GM12872 (cell line): ENCODE results near the gene PRR16.

Source experiments
- CTCF ChIP-seq: IDR thresholded peaks from 3 replicates; pipeline ENCODE4 v1.5.1; 2011; ENCODE audit warnings: low read depth, mild to moderate bottlenecking, low read length, moderate library complexity; ENCODE audit not compliant: insufficient read depth

PRR16 gene

DNA sequence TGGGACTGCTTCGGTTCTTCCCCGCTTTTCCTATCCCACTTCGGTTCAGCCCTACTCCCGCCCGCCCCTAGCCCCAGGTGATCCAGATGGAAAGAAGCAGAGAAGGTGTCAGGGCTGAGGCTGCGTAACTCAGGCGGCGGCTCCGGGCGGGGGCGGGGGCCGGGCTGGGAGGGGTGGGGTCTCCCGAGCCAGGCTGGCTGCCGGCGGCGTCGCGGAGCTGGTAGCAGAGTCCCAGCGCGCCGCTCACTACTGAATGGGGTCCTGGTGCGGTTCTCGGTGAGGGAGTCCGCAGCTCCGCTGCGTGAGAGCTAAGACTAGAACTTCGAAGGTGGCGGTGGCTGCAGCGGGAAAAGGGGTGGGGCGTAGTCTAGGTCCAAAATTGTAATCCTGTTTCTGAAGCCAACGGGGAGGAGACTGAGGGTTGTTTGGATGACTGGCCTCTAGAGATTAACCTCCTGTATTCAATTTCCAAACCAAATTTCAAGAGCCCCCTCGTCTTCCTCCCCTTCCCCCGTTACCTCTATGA lies 1.4 kb downstream of the PRR16 start:
- TF ChIP-seq CTCF, result no peak

DNA sequence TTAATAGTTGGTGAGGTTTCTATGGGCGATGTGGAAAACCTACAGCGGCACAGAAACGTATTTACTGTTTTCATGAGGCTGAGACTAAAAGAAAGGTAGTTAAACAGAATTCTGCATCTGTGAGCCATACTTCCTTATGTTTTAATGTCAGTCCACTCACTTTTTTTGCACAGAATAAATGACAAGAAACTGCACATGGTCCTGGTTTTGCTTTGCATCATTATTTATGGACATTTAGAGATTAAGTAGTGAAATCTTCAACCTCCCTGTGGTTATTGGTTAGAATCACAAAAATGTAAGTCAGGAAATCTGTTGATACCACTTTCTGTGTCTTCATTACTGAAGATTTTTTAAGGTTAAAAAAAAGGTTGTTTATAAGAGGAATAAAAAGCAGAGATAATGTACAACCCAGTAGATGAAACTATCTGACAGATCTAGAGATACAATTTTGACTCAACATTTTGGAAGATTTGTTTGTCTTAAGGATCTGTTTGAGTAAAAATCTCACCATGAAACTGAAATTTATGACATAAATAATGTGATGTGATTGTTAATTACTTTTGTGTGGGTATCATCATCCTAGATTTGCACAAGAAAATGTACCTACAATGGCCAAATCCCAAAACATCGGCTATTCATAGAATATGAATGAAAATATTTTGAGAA lies 2.4 kb downstream of the PRR16 start:
- no peak for TF ChIP-seq CTCF

DNA sequence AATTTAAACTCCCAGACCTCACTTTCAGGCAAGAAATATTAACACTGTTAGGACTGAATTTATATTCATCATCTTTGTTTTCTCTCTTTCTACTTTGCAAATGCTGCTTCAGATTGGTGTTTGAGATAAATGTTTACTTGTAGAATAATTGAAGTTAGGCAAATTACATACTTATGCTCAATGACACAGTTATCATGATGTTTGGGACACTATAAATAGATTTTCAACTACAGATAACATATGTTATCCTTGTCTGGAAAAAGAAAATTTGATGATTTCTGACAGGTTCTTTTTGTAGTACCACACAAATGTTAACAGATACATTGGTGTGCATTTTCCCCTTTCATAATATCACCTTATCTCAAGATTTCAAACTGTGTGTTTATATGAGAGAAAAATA lies 7.9 kb downstream of the PRR16 start:
- TF ChIP-seq CTCF, result no peak

DNA sequence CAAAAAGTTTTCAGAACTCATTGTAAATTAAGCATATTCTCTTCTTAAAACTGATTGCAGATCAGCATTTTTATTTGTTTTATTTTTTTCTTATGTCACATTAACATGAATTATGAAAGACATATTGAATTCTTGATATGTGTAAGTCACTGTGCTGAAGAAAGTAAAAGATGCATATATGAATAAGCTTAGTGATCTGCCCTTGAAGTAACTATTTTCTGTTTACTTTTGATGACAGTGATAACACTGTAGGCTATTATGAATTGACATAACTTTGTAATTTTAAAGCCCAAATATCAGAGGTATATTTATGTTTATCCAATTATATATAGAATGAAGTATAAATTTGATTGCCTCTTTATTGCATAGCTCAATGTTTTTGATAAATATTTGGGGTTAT lies 8.8 kb downstream of the PRR16 start:
- no peak for TF ChIP-seq CTCF

DNA sequence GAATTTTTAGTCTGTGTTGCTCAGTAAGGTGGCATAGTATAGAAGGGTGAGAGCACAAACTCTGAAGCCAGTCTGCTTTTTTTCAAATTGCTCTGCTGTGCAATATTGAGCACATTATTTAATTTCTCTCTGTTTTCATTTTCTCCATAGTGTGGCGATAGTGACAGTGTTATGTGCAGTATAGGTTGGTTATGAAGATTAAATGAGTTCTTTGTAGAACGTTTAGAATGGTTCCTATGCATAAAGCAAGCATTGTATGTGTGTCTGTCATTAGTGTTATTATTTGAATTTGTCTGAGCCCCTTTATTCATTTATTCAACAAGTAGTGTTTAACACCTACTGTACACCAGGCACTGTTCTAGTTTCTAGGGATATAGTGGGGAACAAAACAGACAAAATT lies 9.2 kb downstream of the PRR16 start:
- no peak for TF ChIP-seq CTCF

- TF ChIP-seq CTCF, result no peak
Observed at GRCh38 chr5:120476063-120476462, 12.0 kb downstream of the PRR16 start.

DNA sequence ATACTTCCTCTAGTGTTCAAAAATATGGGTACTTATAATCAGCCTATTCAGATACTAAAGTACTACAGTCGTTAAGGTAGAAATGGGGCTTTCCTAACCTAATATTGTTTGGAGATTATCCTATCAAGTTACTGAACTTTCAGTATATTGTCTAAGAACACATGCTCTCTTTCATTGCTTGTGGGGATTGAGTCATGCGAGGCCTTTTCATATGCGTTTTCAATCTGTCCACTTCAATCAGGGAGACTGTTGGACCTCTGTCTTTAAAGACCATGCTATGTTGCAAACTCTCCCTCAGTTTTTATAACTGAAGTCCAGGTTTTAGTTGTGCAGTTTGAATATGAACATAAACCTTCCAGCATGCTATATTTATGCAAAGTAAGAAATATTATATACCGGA lies 15.0 kb downstream of the PRR16 start:
- TF ChIP-seq CTCF, result no peak
